Muscle layer of colon (tissue), 2 donors: ENCODE measurements around the gene DUSP8.

Experiments
- H3K27ac ChIP-seq: one replicate; pipeline ENCODE4 v1.7.0; 2013; ENCODE audit warnings: low read depth, mild to moderate bottlenecking, low read length, moderate library complexity
- H3K27me3 ChIP-seq, 2 donors: one replicate each; pipeline ENCODE4 v1.7.0; 2013; ENCODE audit warnings: low read length in 2 of 2, mild to moderate bottlenecking in 2 of 2; ENCODE audit not compliant: insufficient read depth in 2 of 2, control insufficient read depth in 1 of 2
- H3K36me3 ChIP-seq: one replicate; pipeline ENCODE4 v1.7.0; 2013; ENCODE audit warnings: mild to moderate bottlenecking, low read length; ENCODE audit not compliant: insufficient read depth
- H3K4me1 ChIP-seq: one replicate; pipeline ENCODE4 v1.7.0; 2013; ENCODE audit warnings: mild to moderate bottlenecking, low read length; ENCODE audit not compliant: insufficient read depth
- H3K4me3 ChIP-seq, 2 donors: one replicate each; pipeline ENCODE4 v1.7.0; 2013; ENCODE audit warnings: low read length in 2 of 2, low read depth in 1 of 2, mild to moderate bottlenecking in 1 of 2, moderate library complexity in 1 of 2
- H3K9ac ChIP-seq: one replicate; pipeline ENCODE4 v1.7.0; 2013; ENCODE audit warnings: low read length
- H3K9me3 ChIP-seq: one replicate; pipeline ENCODE4 v1.7.0; 2013; ENCODE audit warnings: mild to moderate bottlenecking, low read length
- donor health status: abdominal sarcoma.
- donor health status: Adenocarcinoma of cecum.

DUSP8 gene

DNA sequence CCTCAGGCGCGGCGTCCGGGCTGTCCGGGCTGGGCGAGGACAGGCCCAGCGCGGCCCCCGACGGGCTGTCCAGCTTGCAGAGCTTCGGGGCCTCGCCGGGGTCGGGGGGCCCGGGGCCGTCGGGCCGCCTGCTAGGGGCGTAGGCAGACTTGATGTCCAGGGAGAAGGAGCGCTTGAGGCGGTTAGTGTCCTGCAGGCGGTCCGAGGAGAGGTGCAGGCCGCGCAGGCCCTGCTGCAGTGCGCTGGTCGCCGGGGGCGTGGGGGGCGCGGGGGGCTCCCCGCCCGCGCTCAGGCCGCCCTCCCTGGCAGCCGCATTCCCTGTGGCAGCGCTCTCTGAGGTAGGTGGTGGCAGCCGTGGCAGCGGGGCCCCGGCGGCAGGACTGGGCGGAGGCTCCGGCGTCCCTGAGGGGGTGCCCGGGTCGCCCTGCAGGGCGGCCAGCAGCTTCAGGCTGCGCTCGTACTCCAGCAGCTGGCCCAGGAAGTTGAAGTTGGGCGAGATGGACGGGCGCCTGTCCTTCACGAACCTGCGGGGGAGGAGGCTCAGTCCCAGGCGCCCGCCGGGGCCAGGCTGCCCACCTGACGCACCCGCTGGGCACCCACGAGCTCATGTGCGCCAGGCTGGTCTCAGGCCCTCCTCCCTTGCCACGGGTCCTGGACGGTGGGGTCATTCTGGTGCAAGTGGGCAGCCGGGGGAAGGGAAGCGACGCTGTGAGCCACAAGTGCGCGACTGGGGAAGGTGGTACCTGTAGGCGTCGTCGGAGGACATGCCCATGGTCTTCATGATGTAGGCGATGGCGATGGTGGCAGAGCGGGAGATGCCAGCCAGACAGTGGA is 14.8 kb downstream of the DUSP8 start:
- H3K4me1 ChIP-seq, result peaks cover 24% of the 10 kb centered on the region

DNA sequence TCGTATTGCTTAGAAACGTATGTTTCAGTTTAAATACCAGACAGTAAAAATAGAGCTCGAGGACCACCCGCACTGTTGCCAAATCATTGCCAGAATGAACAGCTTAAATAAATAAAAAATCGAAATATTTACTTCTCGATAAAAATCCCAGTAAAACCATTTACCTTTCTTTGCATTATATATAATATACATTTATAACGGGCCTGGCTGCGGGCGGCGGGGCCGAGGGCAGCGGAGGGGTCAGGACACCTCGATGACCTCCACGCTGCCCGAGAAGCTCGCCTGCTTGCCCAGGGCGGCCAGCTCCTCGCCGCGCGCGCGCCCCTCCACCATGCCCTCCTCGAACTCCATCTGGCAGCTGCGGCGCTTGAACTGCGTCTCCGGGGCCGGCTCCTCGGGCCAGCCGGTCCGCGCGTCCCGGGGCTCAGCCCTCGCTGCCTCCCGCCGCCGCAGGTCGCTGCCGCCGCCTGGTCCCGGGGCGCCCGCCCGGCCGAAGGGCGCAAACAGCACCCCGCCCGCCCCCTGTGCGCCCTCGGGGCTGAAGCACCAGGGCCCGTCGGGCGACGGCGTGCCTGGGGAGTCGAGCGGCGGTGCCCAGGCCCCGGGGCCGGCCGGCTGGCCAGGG is 15.7 kb downstream of the DUSP8 start:
- Histone ChIP-seq H3K9ac (no peak overlapping the region), H3K36me3 (no peaks in the 10 kb centered on the region), H3K4me1 (peaks cover 26% of the 10 kb centered on the region), H3K4me3 (no peak overlapping the region), H3K27ac (no peak overlapping the region), H3K27me3 (no peaks in the 10 kb centered on the region), H3K9me3 (no peaks in the 10 kb centered on the region)

More for the DNA sequence above, 14.8 kb downstream of the DUSP8 start:
- peak overlapping the region in 1 of 2 donors; percentile 16 for H3K4me3 ChIP-seq
- H3K36me3 ChIP-seq, result peaks cover 2% of the 10 kb centered on the region
- H3K9me3 ChIP-seq, result no peaks in the 10 kb centered on the region
- H3K27me3 ChIP-seq, result no peaks in the 10 kb centered on the region
- H3K27ac ChIP-seq, result peak overlapping the region; percentile 63
- no peak overlapping the region for H3K9ac ChIP-seq

DNA sequence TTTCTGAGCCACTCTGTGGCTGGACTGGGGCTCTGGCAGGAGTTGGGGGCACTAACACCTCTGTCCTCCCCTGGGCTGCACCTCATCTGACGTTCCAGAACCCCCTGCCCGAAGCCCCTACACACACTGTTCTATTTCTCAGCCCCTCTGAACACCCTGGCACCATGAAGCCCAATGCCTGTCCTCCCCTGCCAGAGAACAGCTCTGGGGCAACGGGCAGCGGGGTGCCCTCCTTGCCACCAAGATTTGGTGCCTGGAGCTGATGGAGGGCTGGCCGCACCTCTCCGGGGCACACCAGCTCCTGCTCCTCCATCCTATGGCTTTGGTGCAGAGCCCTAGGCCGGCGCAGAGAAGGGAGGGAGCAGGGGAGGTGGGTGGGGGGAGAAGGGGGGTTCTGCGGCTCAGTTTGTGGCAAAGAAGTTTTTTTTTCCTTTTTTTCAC is 16.3 kb downstream of the DUSP8 start:
- Histone ChIP-seq H3K36me3 (no peaks in the 10 kb centered on the region), H3K27ac (no peak overlapping the region), H3K9ac (no peak overlapping the region), H3K4me3 (no peak overlapping the region), H3K4me1 (peaks cover 26% of the 10 kb centered on the region), H3K27me3 (no peaks in the 10 kb centered on the region), H3K9me3 (no peaks in the 10 kb centered on the region)

DNA sequence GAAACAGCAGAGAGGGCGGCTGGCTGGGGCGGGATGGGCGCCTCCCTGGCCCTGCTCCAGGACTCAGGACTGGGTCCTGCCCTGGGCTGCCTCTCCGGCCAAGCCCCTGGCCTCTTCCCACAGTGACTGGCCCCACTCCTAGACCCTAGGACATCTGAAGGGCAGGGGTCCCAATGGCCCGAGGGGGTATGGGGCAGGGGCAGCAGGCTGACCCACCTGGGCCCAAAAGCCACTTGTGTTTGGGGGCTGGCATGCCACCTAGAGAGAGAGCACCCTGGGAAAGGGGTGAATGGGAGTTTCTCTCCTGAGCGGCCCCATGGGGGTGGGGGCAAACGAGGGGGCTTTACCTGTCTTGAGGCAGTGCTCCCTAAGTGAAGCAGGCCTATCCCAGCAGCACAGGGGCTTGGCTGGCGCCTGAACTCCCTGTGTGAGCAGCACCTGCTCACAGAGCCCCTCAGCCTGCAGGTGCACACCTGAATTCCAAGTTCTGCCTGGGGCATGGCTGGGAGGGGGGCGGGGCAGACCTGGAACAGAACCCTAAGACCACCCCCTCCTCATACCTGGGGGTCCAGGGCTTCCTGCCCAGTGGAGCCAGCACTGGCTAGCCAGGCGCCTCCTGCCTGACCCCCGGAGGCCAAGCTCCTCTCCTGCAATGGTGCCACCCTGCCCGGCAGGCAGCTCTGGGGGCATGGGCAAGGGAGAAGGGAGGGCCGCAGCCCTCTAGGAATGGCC is 16.9 kb downstream of the DUSP8 start:
- H3K4me3 ChIP-seq, result no peak overlapping the region
- peaks cover 26% of the 10 kb centered on the region for H3K4me1 ChIP-seq
- H3K27ac ChIP-seq, result no peak overlapping the region
- H3K9me3 ChIP-seq, result no peaks in the 10 kb centered on the region
- no peaks in the 10 kb centered on the region for H3K36me3 ChIP-seq
- no peaks in the 10 kb centered on the region for H3K27me3 ChIP-seq
- H3K9ac ChIP-seq, result no peak overlapping the region

DNA sequence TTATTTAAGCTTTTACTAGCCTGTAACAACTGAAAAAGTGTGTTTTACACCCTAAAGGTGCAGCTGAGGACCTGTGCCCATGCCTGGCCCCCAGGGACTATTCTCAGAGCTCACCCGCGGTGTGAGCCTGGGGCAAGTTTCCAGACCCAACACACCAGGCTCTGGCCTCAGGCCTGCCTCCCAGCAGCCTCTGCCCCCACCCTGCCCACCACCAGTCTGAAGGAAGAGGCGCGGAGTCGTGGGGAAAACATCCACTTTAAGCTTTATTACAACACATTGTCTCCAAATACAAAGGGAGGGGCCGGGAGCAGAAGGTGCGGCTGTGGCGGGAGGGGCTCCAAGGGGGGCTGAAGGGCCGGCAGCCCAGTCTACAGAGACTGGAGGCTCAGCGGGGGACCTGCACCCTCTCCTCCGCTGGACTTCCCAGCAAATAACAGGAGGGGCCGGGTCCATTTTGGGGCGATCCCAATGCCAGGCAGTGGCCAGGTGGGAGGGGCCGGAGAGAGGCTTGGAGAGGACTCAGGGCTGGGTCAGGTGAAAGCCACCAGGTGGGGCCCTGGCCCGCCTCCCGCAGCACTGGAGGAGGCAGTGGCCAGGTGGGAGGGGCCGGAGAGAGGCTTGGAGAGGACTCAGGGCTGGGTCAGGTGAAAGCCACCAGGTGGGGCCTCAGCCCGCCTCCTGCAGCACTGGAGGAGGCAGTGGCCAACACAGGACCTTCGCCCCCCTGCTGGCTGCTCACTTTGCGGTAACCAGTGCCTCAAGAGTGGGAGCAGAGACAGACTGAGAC is 18.1 kb downstream of the DUSP8 start:
- H3K4me1 ChIP-seq, result peaks cover 17% of the 10 kb centered on the region
- H3K36me3 ChIP-seq, result no peaks in the 10 kb centered on the region
- no peak overlapping the region for H3K9ac ChIP-seq
- H3K27ac ChIP-seq, result no peak overlapping the region
- no peaks in the 10 kb centered on the region for H3K27me3 ChIP-seq
- no peaks in the 10 kb centered on the region for H3K9me3 ChIP-seq
- H3K4me3 ChIP-seq, result no peak overlapping the region

DNA sequence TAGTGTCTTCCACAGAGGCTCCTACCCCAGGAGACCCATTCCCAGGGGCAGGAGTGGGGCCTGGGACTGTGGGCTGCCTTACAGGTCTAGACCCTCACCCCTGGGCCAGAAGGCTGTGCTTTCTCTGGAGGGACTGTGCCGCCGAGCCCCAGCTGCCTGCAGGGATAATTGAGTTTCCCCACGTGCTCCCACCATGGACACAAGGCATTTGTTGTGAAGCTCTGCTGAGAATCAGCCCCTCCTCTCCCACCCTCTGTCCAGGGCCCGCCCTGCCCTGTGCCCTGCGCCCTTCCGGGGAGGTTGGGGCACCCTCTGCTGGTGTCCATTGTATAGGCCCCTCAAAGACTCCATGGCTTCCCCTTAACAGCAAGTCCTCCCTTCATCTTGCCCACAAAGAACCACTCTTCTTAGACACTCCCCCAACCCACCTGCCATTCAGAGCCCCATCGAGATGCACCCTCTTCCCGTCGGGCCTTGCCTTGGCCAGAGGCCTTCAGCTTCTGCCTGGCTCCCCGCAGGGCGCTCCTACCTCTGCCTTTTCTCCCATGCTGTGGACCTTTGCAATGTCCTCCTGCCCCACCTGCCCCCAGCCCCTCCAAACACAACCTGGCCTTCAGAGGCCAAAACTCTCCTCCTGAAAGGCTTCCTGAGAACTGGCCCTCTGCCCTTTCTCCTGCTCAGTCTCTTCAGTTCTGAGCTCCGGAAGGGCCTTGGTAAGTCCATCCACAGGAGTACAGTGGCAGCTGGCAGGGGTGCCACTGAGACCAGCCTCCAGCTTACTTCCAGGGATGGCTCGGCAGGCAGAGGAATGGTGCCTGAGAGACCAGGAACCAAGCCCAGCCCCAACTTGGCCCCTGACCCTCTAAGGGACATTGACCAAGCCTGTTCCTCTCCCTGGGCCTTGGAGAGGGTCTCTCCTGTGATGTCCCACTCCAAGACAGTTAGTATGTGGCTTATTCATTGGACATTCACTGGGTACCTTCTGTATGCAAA is 22.4 kb downstream of the DUSP8 start:
- Histone ChIP-seq H3K27ac (no peak overlapping the region), H3K9me3 (no peaks in the 10 kb centered on the region), H3K4me1 (peaks cover 22% of the 10 kb centered on the region), H3K36me3 (no peaks in the 10 kb centered on the region), H3K4me3 (no peak overlapping the region), H3K9ac (no peak overlapping the region), H3K27me3 (peaks cover 6 to 28% of the 10 kb centered on the region in 2 donors)

DNA sequence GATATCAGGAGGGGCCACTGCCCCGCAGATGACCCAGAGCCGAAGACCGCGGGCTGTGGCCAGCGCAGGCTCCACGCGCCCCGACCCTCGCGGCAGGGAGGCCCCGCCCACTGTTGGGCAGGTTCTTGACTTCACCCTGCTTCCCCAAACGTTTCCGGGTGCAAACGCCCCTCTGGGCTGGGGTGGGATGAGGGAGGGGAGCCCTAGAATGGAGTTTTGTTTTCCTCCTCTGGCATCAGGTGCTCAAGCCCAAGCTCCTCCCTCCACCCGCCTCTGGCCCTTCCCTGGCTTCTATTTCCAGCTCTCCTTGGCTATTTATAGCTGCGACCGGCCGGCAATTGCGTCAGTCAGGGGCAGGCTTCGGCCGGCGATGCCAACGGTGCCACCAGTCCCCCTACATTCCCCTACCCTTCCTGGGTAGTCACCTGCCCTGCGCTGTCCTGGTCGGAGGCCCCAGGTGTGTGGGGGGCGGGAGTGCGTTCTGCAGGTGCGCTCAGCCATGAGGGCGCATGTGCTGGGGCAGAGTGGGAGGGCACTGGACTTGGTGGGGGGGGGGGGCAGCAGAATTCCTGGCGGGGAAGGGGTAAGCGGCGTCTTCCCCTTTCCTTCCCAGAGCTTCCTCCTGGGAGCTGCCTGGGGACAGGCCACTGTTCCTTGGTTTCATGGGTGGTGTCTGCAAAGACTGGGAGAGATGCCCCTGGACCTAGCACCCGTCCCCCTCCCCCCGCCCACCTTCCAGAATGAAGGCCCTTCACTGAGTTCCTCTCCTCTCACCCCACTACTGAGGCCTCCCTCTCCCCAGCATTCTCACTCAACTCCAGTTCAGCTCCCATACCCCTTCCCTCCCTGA is 23.6 kb downstream of the DUSP8 start:
- no peaks in the 10 kb centered on the region for H3K9me3 ChIP-seq
- peaks cover 22% of the 10 kb centered on the region for H3K4me1 ChIP-seq
- no peak overlapping the region for H3K27ac ChIP-seq
- peaks cover 7 to 36% of the 10 kb centered on the region in 2 donors for H3K27me3 ChIP-seq
- H3K36me3 ChIP-seq, result no peaks in the 10 kb centered on the region
- H3K4me3 ChIP-seq, result no peak overlapping the region
- H3K9ac ChIP-seq, result no peak overlapping the region

DNA sequence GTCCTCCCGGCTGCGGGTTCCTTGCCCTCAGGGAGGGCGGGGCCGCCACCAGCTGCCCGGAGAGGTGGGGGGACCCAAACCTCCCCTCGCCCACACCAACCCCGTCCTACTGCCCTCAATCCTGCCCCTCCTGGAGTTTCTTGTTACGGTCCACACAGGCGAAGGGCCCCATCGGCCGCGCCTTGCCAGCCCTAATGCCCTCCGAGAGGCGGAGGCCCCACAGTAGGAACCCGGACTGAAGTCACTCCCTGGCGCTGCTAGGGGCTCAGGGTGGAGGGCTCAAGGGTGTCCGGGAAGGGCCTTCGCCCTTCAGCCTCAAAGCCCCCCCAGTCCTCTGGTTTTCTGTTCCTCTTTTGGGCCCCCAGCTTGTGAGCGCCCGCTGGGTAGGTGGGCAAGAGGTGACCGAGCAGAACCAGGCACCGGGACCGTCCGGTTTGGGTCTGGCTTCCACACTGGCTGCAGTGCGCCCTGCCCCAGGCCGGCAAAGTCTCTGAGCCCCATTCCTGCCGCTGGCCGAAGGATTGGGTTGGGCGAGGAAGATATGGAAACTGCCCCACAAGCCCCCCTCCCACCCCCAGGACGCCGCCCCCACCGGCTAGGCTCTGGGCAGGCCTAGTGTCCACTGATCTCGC is 24.5 kb downstream of the DUSP8 start:
- Histone ChIP-seq H3K27ac (no peak overlapping the region), H3K4me1 (peaks cover 21% of the 10 kb centered on the region), H3K27me3 (peaks cover 7 to 38% of the 10 kb centered on the region in 2 donors), H3K4me3 (no peak overlapping the region), H3K9me3 (no peaks in the 10 kb centered on the region), H3K36me3 (no peaks in the 10 kb centered on the region), H3K9ac (no peak overlapping the region)

DNA sequence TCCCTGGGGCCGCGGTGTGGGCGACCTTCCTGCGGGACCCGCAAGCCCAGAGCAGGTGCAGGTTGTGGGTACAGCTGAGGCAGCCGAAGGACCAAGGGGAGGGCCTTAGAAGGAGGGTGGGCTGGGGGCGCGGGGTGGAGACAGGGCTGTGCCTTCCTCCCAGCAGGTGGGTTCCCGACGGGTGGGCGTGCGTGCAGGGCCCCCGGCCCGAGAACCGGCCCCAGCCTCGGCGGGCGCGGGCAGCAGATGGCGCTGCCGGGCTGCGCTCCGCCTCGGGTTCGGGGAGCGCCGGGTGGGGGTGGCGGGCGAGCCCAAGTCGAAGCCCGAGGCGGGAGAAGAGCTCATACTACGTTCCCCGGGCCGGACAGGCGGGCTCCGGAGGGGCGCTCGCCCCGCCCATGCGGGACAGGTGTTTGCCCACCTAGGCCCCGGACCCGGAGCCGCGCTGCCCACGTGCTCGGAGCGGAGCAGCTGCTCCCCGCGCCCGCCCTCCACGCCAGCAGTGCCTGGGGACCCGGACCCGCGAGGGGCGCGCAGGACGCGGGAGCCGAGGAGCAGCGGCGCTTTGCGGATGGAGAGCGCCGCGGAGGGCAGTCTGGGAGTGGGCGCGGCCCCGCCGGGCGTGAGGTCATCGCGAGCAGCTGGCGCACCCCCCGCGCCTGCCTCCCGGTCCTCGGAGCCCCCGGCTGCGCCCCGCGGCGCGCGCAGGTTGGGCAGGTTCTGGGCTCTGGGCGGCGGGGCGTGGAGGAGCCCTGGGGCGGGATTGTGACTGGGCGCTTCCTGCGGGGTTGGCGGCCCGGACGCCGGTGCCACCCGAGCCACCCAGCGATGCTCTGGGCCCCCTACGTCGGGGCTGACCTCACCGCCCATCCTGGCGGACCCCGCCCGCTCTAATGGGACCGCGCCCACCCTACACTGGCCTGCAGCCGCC is 25.3 kb downstream of the DUSP8 start:
- Histone ChIP-seq H3K4me1 (peaks cover 17% of the 10 kb centered on the region), H3K9ac (no peak overlapping the region), H3K9me3 (no peaks in the 10 kb centered on the region), H3K27ac (no peak overlapping the region), H3K36me3 (no peaks in the 10 kb centered on the region), H3K4me3 (peak overlapping the region in 1 of 2 donors; percentile 38), H3K27me3 (peaks cover 7 to 45% of the 10 kb centered on the region in 2 donors)
